HG02642 (cell line): ENCODE data around the gene OR56A5.
"Not testable (repeated sequence)": the region's sequence is repeated elsewhere in the genome, so short reads cannot be mapped to it uniquely, and the experiment has no call there.

Experiments used
- ATAC-seq: cut with Tn5 transposase; IDR thresholded peaks from one replicate; pipeline ENCODE4 v1.9.1; 2021; ENCODE audit warnings: mild to moderate bottlenecking; ENCODE audit not compliant: unreplicated experiment, poor library complexity

Gene OR56A5

GRCh38 chr11:5968394-5968793, at the start of gene OR56A5:
Gene OR56A5 (minus strand): TSS chr11:5968494. CDS start chr11:5968494, 0 bp downstream.
- ATAC-seq = no peak

GRCh38 chr11:6013042-6013441, 44.7 kb upstream of the OR56A5 start:
- no peak for ATAC-seq

GRCh38 chr11:6012035-6012668, 43.9 kb upstream of the OR56A5 start:
- no peak for ATAC-seq

GRCh38 chr11:6006846-6007245, 38.6 kb upstream of the OR56A5 start, which contains the start of gene OR56A4:
Gene OR56A4 (minus strand): TSS chr11:6006946. CDS start chr11:6002992, 3,954 bp downstream.
- ATAC-seq = no peak

GRCh38 chr11:6006395-6006794, 38.1 kb upstream of the OR56A5 start:
- ATAC-seq = no peak

- ATAC-seq = no peak
Observed at GRCh38 chr11:6002202-6002699, 34.0 kb upstream of the OR56A5 start.

GRCh38 chr11:5994791-5995190, 26.5 kb upstream of the OR56A5 start:
- no peak for ATAC-seq

DNA sequence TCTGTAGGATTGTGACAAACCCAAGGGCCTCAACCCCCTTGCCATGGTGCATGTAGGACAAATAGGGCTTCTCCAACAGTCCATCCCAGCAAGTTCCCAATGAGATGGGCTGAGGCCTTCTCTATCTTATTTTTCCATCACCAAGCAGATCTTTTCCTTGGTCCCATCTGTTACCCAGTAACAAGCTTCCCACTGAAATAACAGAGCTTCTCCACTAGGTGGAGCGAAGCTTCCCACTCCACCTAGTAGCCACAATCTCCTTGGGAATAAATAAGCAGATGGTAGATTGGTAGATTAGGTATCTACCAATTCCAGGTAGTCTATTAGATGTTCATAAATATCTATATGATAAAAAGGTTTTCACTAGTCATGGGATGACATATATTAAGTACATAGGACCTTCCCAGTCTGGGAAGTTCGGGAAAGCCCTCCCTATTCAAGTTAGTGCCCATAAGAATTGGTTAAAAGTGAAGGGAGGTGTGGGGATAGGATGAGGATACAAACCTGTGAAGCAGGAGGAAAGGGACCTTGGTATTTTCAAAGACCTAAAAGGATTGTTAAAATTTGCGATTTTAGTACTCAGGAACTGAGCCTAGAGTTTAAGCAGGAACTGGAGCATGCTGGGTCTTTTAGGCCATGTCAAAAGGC, 24.4 kb upstream of the OR56A5 start:
- no peak for ATAC-seq

DNA sequence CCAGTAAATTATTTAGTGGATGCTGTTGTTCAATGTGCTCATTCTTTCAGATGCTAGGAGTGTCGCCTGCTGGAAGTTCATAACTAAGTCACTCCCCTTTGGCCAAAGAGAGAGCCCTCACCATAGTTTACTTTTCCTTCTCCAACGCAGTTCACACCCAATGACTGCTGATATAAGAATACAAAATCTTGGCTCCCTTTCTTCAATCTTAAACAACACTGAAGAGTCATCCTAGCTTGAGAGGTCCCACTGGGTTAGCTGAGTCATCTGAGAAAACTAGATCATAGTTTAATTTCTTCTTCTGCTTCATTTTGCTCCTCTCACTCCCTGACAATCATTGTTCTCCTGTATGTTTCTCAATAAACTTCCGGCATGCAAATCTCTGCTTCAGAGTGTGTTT, 23.9 kb upstream of the OR56A5 start:
- ATAC-seq = no peak

- ATAC-seq = no peak
Observed at GRCh38 chr11:5989203-5989602, 20.9 kb upstream of the OR56A5 start.

DNA sequence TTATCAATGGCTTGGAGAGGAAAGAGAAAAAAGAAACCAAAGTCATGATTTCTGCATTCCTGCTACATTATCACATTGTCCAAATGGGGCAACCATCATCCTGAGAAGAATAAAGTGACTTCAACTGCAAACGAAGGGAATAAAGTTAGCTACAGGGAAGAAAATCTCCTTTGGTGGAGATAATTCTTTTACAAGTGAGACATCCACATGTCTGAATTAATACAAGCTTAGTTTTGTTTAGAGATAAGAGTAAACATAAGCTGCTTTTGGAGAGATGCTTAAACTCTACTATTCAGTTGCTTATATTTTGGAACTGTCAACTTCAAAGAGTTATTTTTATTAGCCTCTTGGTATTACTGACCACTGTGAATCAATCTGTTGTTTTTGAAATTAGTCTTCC, 18.6 kb upstream of the OR56A5 start, which contains the start of gene OR52L1:
TSS of gene OR52L1 (minus strand) at position 101 of the 400 bp plus-strand sequence. CDS start at position 46, 55 bp downstream.
- no peak for ATAC-seq

DNA sequence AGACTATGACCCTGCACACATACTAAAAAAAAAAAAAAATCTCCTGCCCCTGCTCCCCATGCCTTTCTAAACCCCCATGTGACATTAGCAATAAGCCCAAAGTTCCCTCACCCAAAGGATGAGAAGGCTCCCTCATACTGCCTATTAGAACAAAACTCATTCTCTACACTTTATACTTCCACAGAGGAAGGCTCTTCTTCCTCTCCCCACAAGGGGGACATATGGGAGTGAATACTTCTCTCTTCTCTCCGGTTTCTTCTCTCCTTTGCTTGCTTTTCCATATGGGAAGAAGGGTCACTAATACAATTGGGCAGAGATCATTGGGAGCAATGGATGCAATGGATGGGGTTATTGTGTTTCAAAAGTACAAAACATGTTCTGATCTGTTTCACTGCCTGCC, 15.1 kb upstream of the OR56A5 start:
- no peak for ATAC-seq

DNA sequence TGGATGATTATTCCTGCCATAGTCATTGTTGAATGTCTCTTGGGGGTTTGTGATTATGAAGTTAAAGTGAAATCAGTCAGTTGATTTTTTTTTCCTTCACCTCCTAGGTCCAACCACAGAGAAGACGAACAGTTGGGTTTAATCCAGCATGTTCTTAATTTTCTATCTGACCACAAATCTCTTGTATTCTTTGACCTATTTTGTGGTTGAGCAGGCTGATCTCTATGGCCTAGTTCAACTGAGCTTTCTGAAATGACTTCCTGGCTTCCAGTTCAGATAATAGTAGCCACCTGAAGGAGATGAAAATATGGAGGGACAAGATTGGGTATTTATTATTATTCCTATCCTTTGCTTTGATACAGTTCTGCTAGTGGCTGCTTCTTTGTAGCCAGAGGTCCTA, 5.2 kb upstream of the OR56A5 start:
- ATAC-seq = no peak

GRCh38 chr11:5967708-5968107, 586 bp downstream of the OR56A5 start:
- ATAC-seq = no peak

DNA sequence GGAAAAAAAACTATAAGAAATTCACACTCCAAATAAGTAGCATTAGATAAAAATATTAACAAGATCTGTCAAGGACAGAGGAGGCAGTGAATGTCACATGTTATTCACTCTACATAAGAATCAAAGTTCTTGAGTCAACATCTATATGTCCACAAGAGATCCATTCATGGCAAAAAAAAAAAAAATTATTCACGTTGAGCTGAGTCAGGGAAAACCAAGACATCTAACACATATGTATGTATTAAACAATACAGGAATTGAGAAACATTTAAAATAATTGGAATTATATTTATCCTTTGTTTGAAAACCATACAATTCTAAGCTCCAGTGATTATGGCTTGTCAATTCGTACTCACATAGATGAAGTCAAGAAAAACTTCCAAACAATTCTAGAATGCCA, 1.3 kb downstream of the OR56A5 start:
- no peak for ATAC-seq

GRCh38 chr11:5960704-5961320, 7.5 kb downstream of the OR56A5 start:
- not testable (repeated sequence) for ATAC-seq

DNA sequence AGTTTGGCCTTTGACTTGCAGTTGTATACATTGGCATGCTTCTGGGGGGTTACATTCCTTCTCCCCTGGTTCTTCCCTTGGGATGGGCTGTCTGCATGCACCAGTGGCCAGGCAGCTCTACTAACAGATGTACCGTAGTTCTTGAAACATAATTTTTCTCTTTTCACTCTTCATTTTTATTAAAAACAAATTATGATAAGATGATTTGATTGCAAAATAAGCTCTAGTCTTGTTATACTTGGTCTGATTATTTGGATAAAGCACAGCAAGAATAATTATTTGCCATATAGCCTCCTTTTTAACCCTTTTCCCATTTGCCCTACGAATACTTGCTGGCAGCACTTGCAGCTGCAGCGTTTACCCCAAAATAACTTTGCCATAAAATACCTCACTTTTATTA, 12.7 kb downstream of the OR56A5 start:
- ATAC-seq = no peak

DNA sequence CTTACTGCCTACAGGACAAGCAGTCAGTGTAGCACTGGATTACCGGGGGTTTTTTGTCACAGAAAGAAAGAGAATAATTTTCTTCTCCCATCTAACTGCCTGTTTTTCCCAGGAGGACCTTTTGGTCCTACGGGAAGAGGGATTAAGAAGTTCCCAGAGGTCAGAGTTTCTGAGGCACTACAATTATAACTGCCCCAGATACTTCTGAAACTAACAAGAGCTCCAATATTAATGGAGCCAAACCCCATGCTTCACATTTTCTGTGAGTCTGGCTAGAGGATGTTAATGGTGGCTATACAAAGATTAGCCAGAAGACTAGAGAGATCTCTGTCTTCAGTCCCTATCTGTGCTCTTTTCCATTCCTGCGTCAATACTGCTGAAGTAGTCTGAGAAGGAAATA, 26.3 kb downstream of the OR56A5 start, which contains the start of gene OR56A3:
TSS of gene OR56A3 (plus strand) at position 301 of the 400 bp plus-strand sequence. CDS start 5,096 bp downstream, outside the sequence.
- ATAC-seq = no peak

DNA sequence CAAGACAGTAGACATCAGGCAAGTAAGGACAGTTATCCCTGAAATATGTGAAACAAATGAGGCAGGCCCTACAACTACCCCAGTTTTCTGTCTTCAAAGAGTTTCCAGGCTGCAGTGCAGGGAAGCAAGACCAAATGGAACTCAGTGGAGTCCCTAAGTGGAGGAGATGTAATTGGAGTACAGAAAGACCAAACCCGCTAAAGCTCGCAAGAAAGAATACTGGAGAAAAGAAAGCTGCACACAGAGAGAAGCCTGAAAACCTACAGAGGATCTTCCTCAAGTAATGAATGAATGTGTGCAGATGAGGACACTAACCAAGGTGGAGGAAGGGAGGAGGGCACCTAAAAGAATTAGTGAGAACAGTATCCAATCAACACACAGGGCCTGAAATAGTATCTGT, 27.5 kb downstream of the OR56A5 start:
- no peak for ATAC-seq

GRCh38 chr11:5938603-5938965, 29.7 kb downstream of the OR56A5 start:
- ATAC-seq = no peak

GRCh38 chr11:5937868-5938602, 30.3 kb downstream of the OR56A5 start:
- ATAC-seq = no peak
